Suprapubic skin (tissue), 4 donors: ENCODE data around the gene AFMID. TPM values are rescaled to one million over a fixed set of nuclear protein-coding genes. Genes with fewer than 3 reads are reported as not detected.

Experiments
- DNase-seq, 2 donors: peaks; one replicate each; pipeline ENCODE4 v3.0.0-alpha.2; 2019; ENCODE audit warnings: low spot score in 2 of 2
- H3K27ac ChIP-seq: fragments of 200-600 bp; sonication (generic); one replicate; pipeline ENCODE4 v1.5.1; 2019
- H3K27me3 ChIP-seq: fragments of 200-600 bp; sonication (generic); one replicate; pipeline ENCODE4 v1.5.1; 2019
- H3K36me3 ChIP-seq: fragments of 200-600 bp; sonication (generic); one replicate; pipeline ENCODE4 v1.5.1; 2019
- H3K4me1 ChIP-seq: fragments of 200-600 bp; sonication (generic); one replicate; pipeline ENCODE4 v1.5.1; 2019
- H3K4me3 ChIP-seq: fragments of 200-600 bp; sonication (generic); one replicate; pipeline ENCODE4 v1.5.1; 2019; ENCODE audit warnings: mild to moderate bottlenecking
- H3K9me3 ChIP-seq: fragments of 200-600 bp; sonication (generic); one replicate; pipeline ENCODE4 v1.5.1; 2019
- CTCF ChIP-seq, 2 donors: fragments of 200-600 bp in 1 of 2; fragments of 450-650 bp in 1 of 2; sonication (generic) in 1 of 2; IDR thresholded peaks; one replicate each; pipeline ENCODE4 v1.5.1; 2016 to 2019; ENCODE audit warnings: antibody characterized with exemption in 2 of 2, mild to moderate bottlenecking in 1 of 2, moderate library complexity in 1 of 2
- EP300 ChIP-seq: sonication (generic); formaldehyde crosslinking; IDR thresholded peaks from one replicate; pipeline ENCODE4 v1.6.1; 2017; ENCODE audit warnings: antibody characterized with exemption
- POLR2A ChIP-seq, 2 donors: fragments of 450-650 bp; IDR thresholded peaks; one replicate each; pipeline ENCODE4 v1.6.1; 2017; ENCODE audit warnings: antibody characterized with exemption in 2 of 2, mild to moderate bottlenecking in 2 of 2, moderate library complexity in 2 of 2
- POLR2AphosphoS5 ChIP-seq, 3 donors: sonication (generic); formaldehyde crosslinking; IDR thresholded peaks; one replicate each; pipeline ENCODE4 v1.6.1; 2017; ENCODE audit warnings: antibody characterized with exemption in 3 of 3
- whole genome bisulfite sequencing: methylation state at CpG from one replicate; pipeline ENCODE4 v1.1.5; 2018; 5-methylcytosine and 5-hydroxymethylcytosine counted together
- total RNA-seq, 4 donors: library from RNA; depleted of rRNA; stranded (reverse); fragments of >200 nt; gene quantifications; one replicate each; pipeline ENCODE4 v1.1.0, GENCODE V29; 2016

AFMID gene
- total RNA-seq, 4 donors from 2014 or later: 43.9 to 78.3 (median 66.1) TPM

GRCh38 chr17:78255953-78256706 is 69.0 kb downstream of the AFMID start:
- Histone ChIP-seq H3K36me3 (no peaks in the 10 kb centered on the region), H3K27ac (no peak overlapping the region), H3K4me1 (peaks cover 31% of the 10 kb centered on the region), H3K9me3 (no peaks in the 10 kb centered on the region), H3K4me3 (no peak overlapping the region), H3K27me3 (peaks cover 11% of the 10 kb centered on the region)
- 85% methylated on average over 10 of the region's 14 CpGs for whole genome bisulfite sequencing
- TF ChIP-seq EP300 (no peak), POLR2AphosphoS5 (IDR thresholded peaks at IDR 0.05) (no peak), CTCF (IDR thresholded peaks at IDR 0.05) (no peak), POLR2A (IDR thresholded peaks at IDR 0.05) (no peak)
- DNase-seq: no peak

- Histone ChIP-seq H3K36me3 (no peaks in the 10 kb centered on the region), H3K27ac (no peak overlapping the region), H3K9me3 (no peaks in the 10 kb centered on the region), H3K4me1 (peaks cover 24% of the 10 kb centered on the region), H3K27me3 (peaks cover 11% of the 10 kb centered on the region), H3K4me3 (no peak overlapping the region)
- DNase-seq: no peak
- WGBS: 85% methylated on average over 13 of the region's 18 CpGs
- no peak for TF ChIP-seq POLR2A (IDR thresholded peaks at IDR 0.05)
- TF ChIP-seq EP300: no peak
- TF ChIP-seq CTCF (IDR thresholded peaks at IDR 0.05): no peak
- no peak for TF ChIP-seq POLR2AphosphoS5 (IDR thresholded peaks at IDR 0.05)
Measured at GRCh38 chr17:78256707-78257591, 69.8 kb downstream of the AFMID start.

Other genes starting within 250 kb of the AFMID start
- gene TNRC6C, start 228.7 kb upstream of the AFMID start, total RNA-seq: 10 to 100 TPM in 2 of 4 donors, 1 to 10 TPM in 2; 4.8 to 14.5 (median 11.6) TPM
- 10 to 100 TPM; 27.9 to 48.8 (median 32.0) TPM for gene TMC6, start 58.6 kb upstream of the AFMID start, total RNA-seq
- gene TMC8, start 56.6 kb upstream of the AFMID start, total RNA-seq: 1 to 10 TPM in 2 of 4 donors, under 1 TPM in 2; 0.36 to 6.4 (median 1.8) TPM
- 1 to 10 TPM in 3 of 4 donors, not detected in 1; 1.4 to 2.7 (median 2.1) TPM for gene C17orf99, start 41.0 kb upstream of the AFMID start, total RNA-seq
- gene SYNGR2, start 18.8 kb upstream of the AFMID start, total RNA-seq: 100 to 1,000 TPM; 127 to 139 (median 133) TPM
- gene TK1, start 310 bp upstream of the AFMID start, total RNA-seq: 1 to 10 TPM; 1.0 to 9.1 (median 7.0) TPM
- gene BIRC5, start 26.9 kb downstream of the AFMID start, total RNA-seq: 1 to 10 TPM; 3.7 to 9.6 (median 5.5) TPM
- not detected for gene TMEM235, start 44.3 kb downstream of the AFMID start, total RNA-seq
- gene SOCS3, start 172.7 kb downstream of the AFMID start, total RNA-seq: 100 to 1,000 TPM in 1 of 4 donors, 10 to 100 TPM in 3; 33.2 to 264 (median 60.9) TPM
- gene PGS1, start 191.3 kb downstream of the AFMID start, total RNA-seq: 10 to 100 TPM; 23.9 to 51.7 (median 34.2) TPM